H54 (cell line): ENCODE results near the gene EIF4E2.
"Not testable (repeated sequence)": the region's sequence is repeated elsewhere in the genome, so short reads cannot be mapped to it uniquely, and the experiment has no call there.

Experiments
- DNase-seq: peaks from one replicate; pipeline ENCODE4 v3.0.0; 2011; ENCODE audit warnings: low spot score, mixed read lengths; ENCODE audit not compliant: insufficient read length
- FAIRE-seq: peaks from 3 replicates; lab custom pipeline; 2011; peaks lifted over from hg19 to GRCh38; lab: Jason Lieb, UNC
- POLR2A ChIP-seq: IDR thresholded peaks from 2 replicates; pipeline ENCODE4 v1.6.1; 2011; ENCODE audit warnings: low read depth, mild to moderate bottlenecking, low read length

EIF4E2 gene

GRCh38 chr2:232549655-232550353 lies 685 bp upstream of the EIF4E2 start:
- no peak for DNase-seq
- TF ChIP-seq POLR2A: no peak
- no peak for FAIRE-seq

GRCh38 chr2:232551250-232551638 lies 755 bp downstream of the EIF4E2 start:
- FAIRE-seq: no peak
- TF ChIP-seq POLR2A: no peak

GRCh38 chr2:232551776-232552175 lies 1.3 kb downstream of the EIF4E2 start:
- DNase-seq: no peak
- TF ChIP-seq POLR2A: no peak
- FAIRE-seq: no peak

More at GRCh38 chr2:232551250-232551638, 755 bp downstream of the EIF4E2 start:
- no peak for DNase-seq

- TF ChIP-seq POLR2A: no peak
- DNase-seq (no peak), FAIRE-seq (no peak)
These were observed 5.9 kb downstream of the EIF4E2 start for GRCh38 chr2:232556426-232556825.

- DNase-seq (no peak), FAIRE-seq (no peak)
- no peak for TF ChIP-seq POLR2A
These were observed 12.1 kb downstream of the EIF4E2 start for GRCh38 chr2:232562515-232563151.

- TF ChIP-seq POLR2A: no peak
- DNase-seq (no peak), FAIRE-seq (no peak)
These were observed 13.1 kb downstream of the EIF4E2 start for GRCh38 chr2:232563580-232563979.

GRCh38 chr2:232567721-232568120 lies 17.2 kb downstream of the EIF4E2 start:
- no peak for FAIRE-seq
- TF ChIP-seq POLR2A: no peak
- no peak for DNase-seq

- peak; percentile 96 for FAIRE-seq
- no peak for TF ChIP-seq POLR2A
- peak; percentile 63 for DNase-seq
These were observed 17.7 kb downstream of the EIF4E2 start for GRCh38 chr2:232568161-232568560.

GRCh38 chr2:232569541-232569940 lies 19.1 kb downstream of the EIF4E2 start:
- FAIRE-seq (no peak), DNase-seq (no peak)
- TF ChIP-seq POLR2A: no peak

- not testable (repeated sequence) for FAIRE-seq, DNase-seq
These were observed 20.0 kb downstream of the EIF4E2 start for GRCh38 chr2:232570481-232570880.

GRCh38 chr2:232571026-232571474 lies 20.6 kb downstream of the EIF4E2 start:
- DNase-seq (no peak), FAIRE-seq (no peak)
- TF ChIP-seq POLR2A: no peak

GRCh38 chr2:232573042-232573441 lies 22.6 kb downstream of the EIF4E2 start:
- FAIRE-seq (no peak), DNase-seq (no peak)
- no peak for TF ChIP-seq POLR2A

GRCh38 chr2:232573771-232574435 lies 23.4 kb downstream of the EIF4E2 start:
- FAIRE-seq (no peak), DNase-seq (no peak)
- no peak for TF ChIP-seq POLR2A

GRCh38 chr2:232574674-232575403 lies 24.4 kb downstream of the EIF4E2 start:
- DNase-seq: no peak
- FAIRE-seq: no peak
- TF ChIP-seq POLR2A: no peak
